ENCODE results near the gene GRM2.
A peak's percentile ranks its signal among the peaks of the same experiment; 100 is the strongest.

Gene GRM2

GRCh38 chr3:51705276-51706020, 1.4 kb upstream of the GRM2 start:
- no peak for DNase-seq (ENCODE audit: low read depth in 3 of 3)

- DNase-seq (ENCODE audit: low read depth in 3 of 3), result no peak
Observed at GRCh38 chr3:51706021-51706485, 815 bp upstream of the GRM2 start.

- DNase-seq (ENCODE audit: low read depth in 3 of 3), result no peak
Observed at GRCh38 chr3:51708216-51708845, 1.5 kb downstream of the GRM2 start.

GRCh38 chr3:51709004-51709420, 2.1 kb downstream of the GRM2 start:
- DNase-seq (ENCODE audit: low read depth in 3 of 3), result no peak

GRCh38 chr3:51709675-51710074, 2.8 kb downstream of the GRM2 start:
- no peak for DNase-seq (ENCODE audit: low read depth in 3 of 3)

- DNase-seq (ENCODE audit: low read depth in 3 of 3), result no peak
Observed at GRCh38 chr3:51710631-51711351, 3.9 kb downstream of the GRM2 start.

- no peak for DNase-seq (ENCODE audit: low read depth in 3 of 3)
Observed at GRCh38 chr3:51711352-51712037, 4.6 kb downstream of the GRM2 start.

GRCh38 chr3:51712038-51712420, 5.2 kb downstream of the GRM2 start:
- no peak for DNase-seq (ENCODE audit: low read depth in 3 of 3)

- DNase-seq (ENCODE audit: low read depth in 3 of 3), result no peak
Observed at GRCh38 chr3:51712511-51712931, 5.7 kb downstream of the GRM2 start.

- DNase-seq (ENCODE audit: low read depth in 3 of 3), result no peak
Observed at GRCh38 chr3:51712963-51713362, 6.1 kb downstream of the GRM2 start.

- no peak for DNase-seq (ENCODE audit: low read depth in 3 of 3)
Observed at GRCh38 chr3:51715231-51715976, 8.5 kb downstream of the GRM2 start.

GRCh38 chr3:51715977-51716294, 9.1 kb downstream of the GRM2 start:
- no peak for DNase-seq (ENCODE audit: low read depth in 3 of 3)

- DNase-seq (ENCODE audit: low read depth in 3 of 3), result no peak
Observed at GRCh38 chr3:51716805-51717204, 9.9 kb downstream of the GRM2 start.

- no peak for DNase-seq (ENCODE audit: low read depth in 3 of 3)
Observed at GRCh38 chr3:51717446-51717845, 10.6 kb downstream of the GRM2 start.

- no peak for DNase-seq (ENCODE audit: low read depth in 3 of 3)
Observed at GRCh38 chr3:51717947-51718346, 11.1 kb downstream of the GRM2 start.

- DNase-seq (ENCODE audit: low read depth in 3 of 3), result peak in 1 of 3 experiments; percentile 15
Observed at GRCh38 chr3:51718547-51719409, 11.9 kb downstream of the GRM2 start.

- DNase-seq (ENCODE audit: low read depth in 3 of 3), result no peak
Observed at GRCh38 chr3:51719410-51720025, 12.7 kb downstream of the GRM2 start.

- no peak for DNase-seq (ENCODE audit: low read depth in 3 of 3)
Observed at GRCh38 chr3:51720292-51721061, 13.6 kb downstream of the GRM2 start.

GRCh38 chr3:51721062-51721745, 14.3 kb downstream of the GRM2 start:
- DNase-seq (ENCODE audit: low read depth in 3 of 3), result no peak

Measured in stimulated activated CD4-positive, alpha-beta T cell treated with anti-CD3 and anti-CD28 coated beads, TNF-alpha, amount 100 ng/mL, for 4 hours (primary cell).